Lung (tissue), 12 donors: ENCODE results near the gene SMIM14. TPM values are rescaled to one million over a fixed set of nuclear protein-coding genes. Genes with fewer than 3 reads are reported as not detected.

Source experiments
- ATAC-seq: fragments of 200-7000 bp; cut with Tn5 transposase; one replicate; pipeline ENCODE4 v1.9.1; 2020; ENCODE audit warnings: moderate number of reproducible peaks; ENCODE audit not compliant: insufficient read depth, low FRiP score
- DNase-seq, 3 donors: peaks; one replicate each; pipeline ENCODE4 v3.0.0-alpha.2; 2013 to 2017
- H3K27ac ChIP-seq, 2 donors: one replicate each; pipeline ENCODE4 v1.5.1; 2013; ENCODE audit warnings: mild to moderate bottlenecking in 2 of 2, moderate library complexity in 2 of 2, control low read depth in 1 of 2, inconsistent platforms in 1 of 2, low read depth in 1 of 2, low read length in 1 of 2
- H3K27me3 ChIP-seq, 3 donors: one replicate each; pipeline ENCODE4 v1.5.1; 2013; ENCODE audit warnings: low read length in 2 of 3; ENCODE audit not compliant: control insufficient read depth in 3 of 3, insufficient read depth in 3 of 3
- H3K36me3 ChIP-seq, 4 donors: one replicate each; pipeline ENCODE4 v1.5.1; 2013; ENCODE audit warnings: low read length in 4 of 4, mild to moderate bottlenecking in 1 of 4, moderate library complexity in 1 of 4; ENCODE audit not compliant: control insufficient read depth in 4 of 4, insufficient read depth in 4 of 4
- H3K4me1 ChIP-seq, 5 donors: one replicate each; pipeline ENCODE4 v1.5.1; 2013; ENCODE audit warnings: low read length in 5 of 5, mild to moderate bottlenecking in 2 of 5, moderate library complexity in 1 of 5; ENCODE audit not compliant: control insufficient read depth in 5 of 5, insufficient read depth in 5 of 5
- H3K4me3 ChIP-seq: one replicate; pipeline ENCODE4 v1.5.1; 2013; ENCODE audit warnings: mild to moderate bottlenecking, control low read depth, moderate library complexity
- H3K9ac ChIP-seq, 2 donors: one replicate each; pipeline ENCODE4 v1.5.1; 2013; ENCODE audit warnings: low read length in 2 of 2, control low read depth in 1 of 2; ENCODE audit not compliant: insufficient read depth in 1 of 2
- H3K9me3 ChIP-seq, 4 donors: one replicate each; pipeline ENCODE4 v1.5.1; 2013; ENCODE audit warnings: low read length in 3 of 4, mild to moderate bottlenecking in 1 of 4, moderate library complexity in 1 of 4; ENCODE audit not compliant: control insufficient read depth in 4 of 4, insufficient read depth in 3 of 4
- CTCF ChIP-seq: IDR thresholded peaks from 2 replicates; pipeline ENCODE4 v1.5.1; 2012; ENCODE audit warnings: mild to moderate bottlenecking; ENCODE audit errors: control extremely low read depth, extremely low read depth
- WGBS, 2 donors: extraction: QIAGEN DNeasy Blood & Tissue Kit; methylation state at CpG; one replicate each; pipeline ENCODE4 v1.1.7; 2013; 5-methylcytosine and 5-hydroxymethylcytosine counted together
- polyA plus RNA-seq, 2 donors: library from polyadenylated mRNA; stranded (reverse); fragments of 200-250 nt; gene quantifications; one replicate each; pipeline ENCODE4 v1.2.1, GENCODE V29; 2013
- total RNA-seq, 2 donors: library from RNA; depleted of rRNA in 1 of 2; stranded (reverse); fragments of >200 nt in 1 of 2; gene quantifications; one replicate each; pipeline ENCODE4 v1.2.1, GENCODE V29; 2014 to 2021
- donor health status: control.
- donor health status: control.
- donor health status: Bipolar disorder and iron deficiency.
- donor health status: healthy.
- donor health status: DM: yes; HTN: yes; CAD: no.

Gene SMIM14
- total and polyA plus RNA-seq, 4 donors, result 23.4 to 52.1 (median 33.7) TPM

- Histone ChIP-seq H3K36me3 (peaks cover 7 to 17% (median 10%) of the 10 kb centered on the region in 4 donors), H3K9me3 (no peaks in the 10 kb centered on the region), H3K27me3 (no peaks in the 10 kb centered on the region), H3K9ac (no peak overlapping the region), H3K27ac (no peak overlapping the region), H3K4me1 (no peaks in the 10 kb centered on the region), H3K4me3 (no peak overlapping the region)
- ATAC-seq (no peak), DNase-seq (no peak)
- 80 to 84% methylated on average over 3 of the region's 3 CpGs for WGBS, 2 donors
- TF ChIP-seq CTCF, result no peak
Observed at GRCh38 chr4:39597695-39598381, 40.8 kb downstream of the SMIM14 start.

GRCh38 chr4:39596971-39597370, 41.7 kb downstream of the SMIM14 start:
- H3K4me1 ChIP-seq, result no peaks in the 10 kb centered on the region
- no peak for ATAC-seq
- no peak for DNase-seq
- 94 to 99% methylated on average over 3 of the region's 3 CpGs for WGBS, 2 donors
- peaks cover 7 to 14% (median 9%) of the 10 kb centered on the region in 4 donors for H3K36me3 ChIP-seq
- H3K27ac ChIP-seq, result no peak overlapping the region
- no peaks in the 10 kb centered on the region for H3K27me3 ChIP-seq
- no peak for TF ChIP-seq CTCF
- no peak overlapping the region for H3K4me3 ChIP-seq
- H3K9me3 ChIP-seq, result no peaks in the 10 kb centered on the region
- H3K9ac ChIP-seq, result no peak overlapping the region

- no peak overlapping the region for H3K4me3 ChIP-seq
- H3K9ac ChIP-seq, result peak overlapping the region in 1 of 2 donors; percentile 32
- peak; percentile 17 to 47 (median 46) for DNase-seq
- no peak overlapping the region for H3K27ac ChIP-seq
- no peak for TF ChIP-seq CTCF
- no peak for ATAC-seq
- no peaks in the 10 kb centered on the region for H3K4me1 ChIP-seq
- 75 to 80% methylated on average over 5 of the region's 5 CpGs for WGBS, 2 donors
- H3K36me3 ChIP-seq, result peaks cover 0 to under 1% (median 0%) of the 10 kb centered on the region in 4 donors
- H3K27me3 ChIP-seq, result no peaks in the 10 kb centered on the region
- H3K9me3 ChIP-seq, result no peaks in the 10 kb centered on the region
Observed at GRCh38 chr4:39591290-39591689, 47.4 kb downstream of the SMIM14 start.

- H3K9me3 ChIP-seq, result no peaks in the 10 kb centered on the region
- ATAC-seq, result no peak
- H3K27me3 ChIP-seq, result no peaks in the 10 kb centered on the region
- no peak overlapping the region for H3K9ac ChIP-seq
- no peak overlapping the region for H3K4me3 ChIP-seq
- 90 to 95% methylated on average over 3 of the region's 3 CpGs for WGBS, 2 donors
- H3K36me3 ChIP-seq, result peaks cover 0 to 5% (median 0%) of the 10 kb centered on the region in 4 donors
- H3K27ac ChIP-seq, result no peak overlapping the region
- no peak for DNase-seq
- no peaks in the 10 kb centered on the region for H3K4me1 ChIP-seq
- TF ChIP-seq CTCF, result no peak
Observed at GRCh38 chr4:39587881-39588280, 50.8 kb downstream of the SMIM14 start.
